Measurements from ENCODE around the gene TRIM59. TPM values are rescaled to one million over a fixed set of nuclear protein-coding genes. Genes with fewer than 3 reads are reported as not detected.
A peak's percentile ranks its signal among the peaks of the same experiment; 100 is the strongest.

TRIM59 gene
- total and polyA plus RNA-seq, 2 of the 4 experiments (the other 2 are of a cell fraction) = 8.0 to 65.4 TPM

- TF ChIP-seq RCOR1 (IDR thresholded peaks at IDR 0.05; ENCODE audit: insufficient replicate concordance, low read length) (no peak), MAZ (IDR thresholded peaks at IDR 0.05; ENCODE audit: borderline replicate concordance, low read depth, low read length) (peak; percentile 43; the same call in 1 of the 2 replicates)
Measured at GRCh38 chr3:160399125-160400029, 50.2 kb downstream of the TRIM59 start, which contains the start of the genes IFT80 and SMC4 (continued).

GRCh38 chr3:160398820-160399124 lies 50.8 kb downstream of the TRIM59 start:
- H2BK15ac ChIP-seq (ENCODE audit: low read depth, low read length) = peak overlapping the region; percentile 20; the same call in 1 of the 3 replicates
- intact Hi-C loops (cut with micrococcal nuclease) (no loop called here), dilution Hi-C loops (cut with HindIII; ENCODE audit: low sequenced_read_pairs, unreplicated experiment) (no loop called here), in situ Hi-C loops (cut with MboI; ENCODE audit: low sequenced_read_pairs) (no loop called here)
- H2BK5ac ChIP-seq (ENCODE audit: low read depth, low read length, poor library complexity, severe bottlenecking) = peak overlapping the region; percentile 23
- H3K4me3 ChIP-seq (ENCODE audit: insufficient read depth, low read depth, low read length) = peak overlapping the region; percentile 60
- no peak for TF ChIP-seq POLR2A (IDR thresholded peaks at IDR 0.05; ENCODE audit: low read depth, low read length)
- H3K4me1 ChIP-seq (ENCODE audit: control insufficient read depth, insufficient read depth, low read length) = peaks cover 3% of the 10 kb centered on the region; the same call in 1 of the 2 replicates
- peak overlapping the region; percentile 96 for H2AFZ ChIP-seq (replicated peaks; ENCODE audit: low read length, poor library complexity)
- peak overlapping the region; percentile 54 for H3K9ac ChIP-seq (ENCODE audit: low read depth, low read length)
- H2AK5ac ChIP-seq (ENCODE audit: low read depth, low read length) = no peak overlapping the region
- H3K4me2 ChIP-seq (ENCODE audit: low read depth, low read length) = peak overlapping the region; percentile 83
- DNase-seq (no peak), ATAC-seq (ENCODE audit: low read depth) (peak; percentile 7)
- H3K36me3 ChIP-seq (ENCODE audit: control insufficient read depth, insufficient read depth, low read length) = no peaks in the 10 kb centered on the region; the same call in 1 of the 2 replicates
- H4K20me1 ChIP-seq (ENCODE audit: insufficient read depth, low read length) = peaks cover 3% of the 10 kb centered on the region
- peak overlapping the region; percentile 68 for H2BK120ac ChIP-seq (ENCODE audit: low read depth, low read length)
- no peaks in the 10 kb centered on the region for H3K9me1 ChIP-seq (ENCODE audit: insufficient read depth, low read length)
- ChIA-PET POLR2A (ENCODE audit: unreplicated experiment) (no interaction called here), CTCF (no interaction called here)
- peak overlapping the region; percentile 8 for H3K27ac ChIP-seq (ENCODE audit: insufficient read depth, low read length)
- H3K18ac ChIP-seq (ENCODE audit: low read depth, low read length) = no peak overlapping the region
- H2BK20ac ChIP-seq (ENCODE audit: low read depth, low read length) = peak overlapping the region; percentile 50; the same call in 1 of the 2 replicates
- H3K79me1 ChIP-seq (ENCODE audit: low read depth in 1 of 2, low read length in 2 of 2) = peaks cover 5 to 24% of the 10 kb centered on the region in 2 experiments
- H3K23ac ChIP-seq (ENCODE audit: low read depth, low read length) = peak overlapping the region; percentile 97
- BruUV-seq (replicated peaks) = no TSS peak
- no peaks in the 10 kb centered on the region for H3K27me3 ChIP-seq (ENCODE audit: control insufficient read depth, insufficient read depth, low read length)
- peak overlapping the region; percentile 67 for H4K91ac ChIP-seq (ENCODE audit: insufficient read depth, low read depth, low read length)
- peak overlapping the region; percentile 67 for H2AK9ac ChIP-seq (replicated peaks; ENCODE audit: low read depth, low read length, poor library complexity)
- peak overlapping the region; percentile 92 for H3K14ac ChIP-seq (replicated peaks; ENCODE audit: low read depth, low read length)
- 0% methylated on average over 3 of the region's 9 CpGs; no CpG with 5 or more reads in 1 of the 2 experiments for WGBS, 2 experiments (ENCODE audit: extremely low coverage in 2 of 2, insufficient read length in 1 of 2)
- H3K9me3 ChIP-seq (ENCODE audit: control insufficient read depth, insufficient read depth, low read length) = no peaks in the 10 kb centered on the region
- peak overlapping the region; percentile 74 for H3K56ac ChIP-seq (ENCODE audit: extremely low read depth, insufficient read depth, low read length)
- peak overlapping the region; percentile 84 for H3K4ac ChIP-seq (ENCODE audit: low read depth, low read length)
- peak overlapping the region; percentile 21 to 95; a peak in 3 of 4 replicates for H4K8ac ChIP-seq (ENCODE audit: low read depth in 2 of 2, low read length in 2 of 2)
- H4K5ac ChIP-seq (ENCODE audit: low read depth, low read length) = peak overlapping the region; percentile 38; the same call in 1 of the 2 replicates
